Esophagus muscularis mucosa (tissue), 4 donors: ENCODE data around the gene SLC6A3.
A peak's percentile ranks its signal among the peaks of the same experiment; 100 is the strongest.

Experiments used
- CTCF ChIP-seq, 3 experiments: fragments of 200-600 bp in 2 of 3; fragments of 450-650 bp in 1 of 3; sonication (generic) in 2 of 3; IDR thresholded peaks; one replicate each; pipeline ENCODE4 v1.5.1; 2017 to 2019; ENCODE audit warnings: antibody characterized with exemption in 3 of 3, mild to moderate bottlenecking in 2 of 3, moderate library complexity in 1 of 3
- EP300 ChIP-seq: sonication (generic); formaldehyde crosslinking; IDR thresholded peaks from one replicate; pipeline ENCODE4 v1.6.1; 2017; ENCODE audit warnings: antibody characterized with exemption
- POLR2A ChIP-seq: fragments of 450-650 bp; IDR thresholded peaks from one replicate; pipeline ENCODE4 v1.6.1; 2017; ENCODE audit warnings: antibody characterized with exemption, moderate library complexity, mild to moderate bottlenecking, low read depth
- POLR2AphosphoS5 ChIP-seq, 2 donors: sonication (generic); formaldehyde crosslinking; IDR thresholded peaks; one replicate each; pipeline ENCODE4 v1.6.1; 2017; ENCODE audit warnings: antibody characterized with exemption in 2 of 2

GRCh38 chr5:1477341-1477740 is 32.1 kb upstream of the SLC6A3 start:
- TF ChIP-seq POLR2AphosphoS5 (IDR thresholded peaks at IDR 0.05) (peak; percentile 24 to 37), CTCF (IDR thresholded peaks at IDR 0.05) (no peak), POLR2A (no peak), EP300 (no peak)
